Gastrocnemius medialis (tissue), 4 donors: ENCODE measurements around the gene MORN1.

Source experiments
- POLR2A ChIP-seq, 2 donors: fragments of 450-650 bp; IDR thresholded peaks; one replicate each; pipeline ENCODE4 v1.6.1; 2017; ENCODE audit warnings: antibody characterized with exemption in 2 of 2, mild to moderate bottlenecking in 2 of 2, moderate library complexity in 2 of 2
- TF ChIP-seq, protein P1 (sequence below), 5 experiments: fragments of 450-650 bp in 3 of 5; fragments of 200-600 bp in 2 of 5; sonication (generic) in 2 of 5; IDR thresholded peaks in 4 of 5; conservative IDR thresholded peaks in 1 of 5; 1 replicate in 4 of 5; 2 replicates in 1 of 5; pipeline ENCODE4 v1.5.1; 2016 to 2019; ENCODE audit warnings: antibody characterized with exemption in 5 of 5, mild to moderate bottlenecking in 3 of 5, moderate library complexity in 3 of 5

DNA sequence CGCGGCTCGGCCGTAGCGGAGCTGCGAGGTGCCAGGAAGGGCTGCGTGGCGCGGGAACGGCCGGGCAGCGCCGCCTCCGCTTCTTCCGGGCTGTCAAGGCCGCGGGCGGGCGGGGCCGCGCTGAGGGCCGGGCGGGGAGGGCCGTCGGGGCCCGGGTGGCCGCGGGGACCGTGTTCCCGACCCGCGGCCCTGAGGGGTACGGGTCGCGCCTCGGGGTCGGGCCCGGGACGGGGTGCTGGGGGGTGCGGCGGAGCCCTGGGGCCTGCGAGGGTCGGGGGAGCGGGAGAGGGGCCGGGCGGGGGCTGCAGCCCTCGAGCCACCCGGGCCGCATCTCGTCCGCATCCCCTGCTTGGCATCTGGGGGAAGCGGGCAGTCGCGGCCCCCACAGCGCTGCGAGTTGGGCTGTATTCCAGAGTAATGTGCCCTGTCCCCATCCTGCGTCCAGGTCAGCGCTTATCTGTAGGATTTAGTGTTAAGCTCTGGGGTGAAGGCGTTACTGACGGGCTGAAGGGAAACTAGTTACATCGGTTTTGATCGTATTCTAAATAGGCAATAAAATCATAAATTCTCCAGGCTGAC is 666 bp upstream of the MORN1 start:
- TF ChIP-seq, protein P1, sequence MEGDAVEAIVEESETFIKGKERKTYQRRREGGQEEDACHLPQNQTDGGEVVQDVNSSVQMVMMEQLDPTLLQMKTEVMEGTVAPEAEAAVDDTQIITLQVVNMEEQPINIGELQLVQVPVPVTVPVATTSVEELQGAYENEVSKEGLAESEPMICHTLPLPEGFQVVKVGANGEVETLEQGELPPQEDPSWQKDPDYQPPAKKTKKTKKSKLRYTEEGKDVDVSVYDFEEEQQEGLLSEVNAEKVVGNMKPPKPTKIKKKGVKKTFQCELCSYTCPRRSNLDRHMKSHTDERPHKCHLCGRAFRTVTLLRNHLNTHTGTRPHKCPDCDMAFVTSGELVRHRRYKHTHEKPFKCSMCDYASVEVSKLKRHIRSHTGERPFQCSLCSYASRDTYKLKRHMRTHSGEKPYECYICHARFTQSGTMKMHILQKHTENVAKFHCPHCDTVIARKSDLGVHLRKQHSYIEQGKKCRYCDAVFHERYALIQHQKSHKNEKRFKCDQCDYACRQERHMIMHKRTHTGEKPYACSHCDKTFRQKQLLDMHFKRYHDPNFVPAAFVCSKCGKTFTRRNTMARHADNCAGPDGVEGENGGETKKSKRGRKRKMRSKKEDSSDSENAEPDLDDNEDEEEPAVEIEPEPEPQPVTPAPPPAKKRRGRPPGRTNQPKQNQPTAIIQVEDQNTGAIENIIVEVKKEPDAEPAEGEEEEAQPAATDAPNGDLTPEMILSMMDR (IDR thresholded peaks at IDR 0.05 in 4 of 5, conservative IDR thresholded peaks at IDR 0.05 in 1 of 5), result no peak
- no peak for TF ChIP-seq POLR2A (IDR thresholded peaks at IDR 0.05)
